Occipital lobe (tissue), 2 donors: ENCODE data around the gene LRRC10B. TPM values are rescaled to one million over a fixed set of nuclear protein-coding genes. Genes with fewer than 3 reads are reported as not detected.

ENCODE experiments used
- DNase-seq: peaks from one replicate; lab custom pipeline; 2025; lab: John Stamatoyannopoulos, UW
- total RNA-seq: library from RNA; depleted of rRNA; stranded (reverse); fragments of >200 nt; gene quantifications from one replicate; pipeline ENCODE4 v1.2.3, GENCODE V29; 2014

The LRRC10B gene
- total RNA-seq, 1 donor from 2014 or later: 3.1 TPM

GRCh38 chr11:61529537-61530225 lies 21.1 kb downstream of the LRRC10B start:
- DNase-seq: no peak

DNA sequence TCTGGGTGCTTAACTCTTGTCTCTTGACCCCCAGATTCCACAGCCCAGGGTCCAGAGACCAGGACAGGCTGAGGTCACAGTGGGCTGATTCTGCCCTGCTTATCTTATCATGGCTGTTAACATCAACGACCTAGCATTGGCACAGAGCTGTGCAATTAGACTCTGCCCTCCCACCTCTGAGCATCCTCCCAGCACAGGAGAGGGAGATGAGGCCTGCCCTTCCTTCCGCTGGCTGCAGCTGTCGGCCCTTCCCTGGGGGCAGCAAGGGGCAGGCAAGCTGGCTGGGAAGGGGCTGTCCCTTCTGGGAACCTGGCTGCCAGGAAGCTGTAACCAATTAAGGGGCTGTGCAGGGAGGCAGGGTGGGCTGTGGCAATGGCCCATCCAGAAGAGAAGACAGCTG lies 22.5 kb downstream of the LRRC10B start:
- no peak for DNase-seq

DNA sequence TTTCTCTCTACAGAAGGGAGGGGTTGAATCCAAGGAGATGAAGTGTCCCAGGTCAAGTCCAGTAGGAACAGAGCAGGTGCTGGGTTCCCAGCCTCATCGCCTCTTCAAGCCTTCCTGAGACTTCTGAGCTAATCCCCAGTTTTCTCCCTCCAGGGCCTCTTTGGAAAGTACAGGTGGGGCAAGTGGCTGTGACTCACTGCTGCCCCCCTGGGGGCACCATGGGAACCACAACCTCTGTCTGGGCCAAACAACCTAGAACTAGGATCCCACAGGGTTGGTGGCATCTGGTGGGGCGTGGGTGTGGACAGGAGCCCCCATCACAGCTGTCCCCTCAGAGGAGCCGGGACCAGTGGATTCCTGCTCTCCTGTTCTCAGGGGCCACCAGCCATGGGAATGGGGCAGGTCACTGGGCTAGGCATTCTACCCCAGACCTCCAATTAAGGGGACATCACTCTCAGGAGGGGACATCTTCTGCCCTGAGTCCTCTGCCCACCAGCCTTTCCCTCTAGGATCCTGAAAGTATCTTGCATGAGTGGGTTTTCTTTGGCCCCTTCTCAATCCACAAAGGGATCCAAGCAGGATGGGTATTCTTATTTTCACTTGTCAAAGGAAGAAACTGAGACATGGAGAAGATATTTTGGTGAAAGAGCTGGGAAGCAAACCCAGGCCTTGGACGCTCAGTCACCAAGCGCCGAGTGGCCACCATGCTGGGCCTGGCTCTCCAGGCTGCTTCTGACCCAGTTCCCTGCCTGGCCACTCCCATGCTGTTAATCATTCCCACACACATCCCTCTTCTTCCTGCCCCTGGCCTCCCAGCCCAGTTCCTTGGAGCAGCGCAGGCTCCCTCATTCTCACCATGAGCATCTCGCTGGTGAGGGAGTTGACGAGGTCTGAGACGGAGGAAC lies 23.8 kb downstream of the LRRC10B start:
- no peak for DNase-seq

DNA sequence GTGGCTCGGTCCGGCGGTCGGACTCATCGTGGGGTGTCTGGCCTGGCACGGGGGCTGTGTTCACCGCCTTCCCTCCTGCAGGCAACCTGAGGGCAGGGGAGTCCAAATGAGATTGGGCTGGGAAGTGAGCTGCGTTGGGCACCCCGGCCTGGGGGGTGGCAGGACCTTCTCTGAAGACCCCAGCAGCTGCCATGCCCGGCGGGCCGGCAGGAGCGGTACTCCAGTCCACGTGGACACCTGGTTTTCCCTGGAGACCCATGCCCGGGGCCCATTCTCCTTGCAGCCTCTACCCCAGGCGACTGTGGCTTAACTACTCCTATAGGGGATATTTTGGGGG lies 24.5 kb downstream of the LRRC10B start:
- no peak for DNase-seq

GRCh38 chr11:61533401-61533800 lies 24.9 kb downstream of the LRRC10B start:
- no peak for DNase-seq

- no peak for DNase-seq
Observed at GRCh38 chr11:61534025-61534932, 25.7 kb downstream of the LRRC10B start.

DNA sequence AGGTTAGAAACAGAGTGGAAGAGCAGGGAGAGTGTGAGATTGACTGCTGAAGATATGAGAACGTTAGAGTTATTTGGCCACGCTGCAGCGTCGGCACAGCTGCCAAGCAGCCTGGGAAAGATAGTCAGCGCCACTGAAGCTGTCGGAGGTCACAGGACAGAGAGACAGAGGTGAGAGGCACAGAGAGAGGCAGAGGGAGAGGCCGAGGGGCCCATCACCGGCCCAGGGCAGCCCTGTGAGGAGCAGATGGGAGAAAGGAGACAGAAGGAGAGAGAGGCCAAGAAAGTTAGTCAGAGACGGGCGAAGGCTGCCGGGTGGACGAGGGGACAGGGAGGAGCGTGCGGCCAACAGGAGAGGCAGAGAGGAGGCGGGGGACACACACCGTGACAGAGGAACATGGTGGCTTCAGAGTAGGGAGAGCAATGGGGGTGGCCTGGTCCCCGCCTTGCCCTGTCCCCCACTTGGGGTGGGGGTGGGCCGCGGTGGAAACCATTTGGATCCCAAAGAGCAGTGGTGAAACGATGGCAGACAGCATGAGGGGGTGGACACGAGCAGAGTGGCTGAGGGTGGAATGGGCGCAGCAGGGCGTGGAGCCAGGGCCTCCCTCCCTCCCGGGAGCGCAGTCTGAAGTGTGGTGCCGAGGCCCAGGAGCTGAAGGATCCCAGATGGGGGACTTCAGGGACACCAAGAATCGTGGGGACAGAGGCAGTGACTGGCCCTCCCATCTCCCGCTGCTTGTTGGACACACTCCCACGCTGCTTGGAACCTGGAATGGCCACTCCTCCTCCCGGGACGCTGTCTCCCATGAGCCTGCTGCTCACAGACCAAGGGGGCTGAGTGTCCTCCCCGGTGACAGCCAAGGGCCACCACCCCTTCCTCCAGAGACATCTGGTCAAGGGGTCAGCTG lies 26.6 kb downstream of the LRRC10B start:
- DNase-seq: no peak

DNA sequence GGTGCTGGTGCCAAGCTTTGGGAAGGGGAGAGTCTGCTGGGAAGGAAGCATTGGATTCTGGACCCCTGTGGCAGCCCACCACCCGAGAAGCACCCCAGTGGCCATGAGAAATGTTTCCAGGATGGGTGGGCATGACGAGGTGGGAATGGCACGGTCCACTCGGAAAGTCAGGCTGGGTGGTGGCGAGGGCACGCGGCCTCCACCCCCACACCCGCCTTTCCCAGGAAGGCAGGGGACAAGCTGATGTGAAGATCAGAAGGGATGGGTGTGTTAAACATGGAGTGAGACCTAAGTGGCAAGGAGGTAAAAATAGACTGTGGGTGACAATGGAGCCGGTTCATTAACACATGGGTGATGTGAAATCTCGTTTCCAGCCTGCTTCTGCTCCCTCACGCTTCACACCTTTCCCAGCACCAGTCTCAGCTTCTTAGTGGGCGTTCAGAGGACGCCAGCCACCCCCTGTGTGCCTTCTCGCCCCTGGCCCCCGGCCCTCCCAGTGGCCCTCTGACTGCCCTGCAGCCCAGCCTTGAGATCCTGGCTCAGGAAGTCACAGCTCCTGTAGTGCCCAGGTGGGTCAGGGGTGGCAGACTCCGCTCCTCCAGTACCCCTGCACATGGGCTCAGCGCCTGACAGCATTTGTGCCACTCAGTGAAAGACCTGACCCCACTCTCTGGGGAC lies 27.6 kb downstream of the LRRC10B start:
- DNase-seq: no peak

- DNase-seq: no peak
Observed at GRCh38 chr11:61536676-61537270, 28.2 kb downstream of the LRRC10B start.

DNA sequence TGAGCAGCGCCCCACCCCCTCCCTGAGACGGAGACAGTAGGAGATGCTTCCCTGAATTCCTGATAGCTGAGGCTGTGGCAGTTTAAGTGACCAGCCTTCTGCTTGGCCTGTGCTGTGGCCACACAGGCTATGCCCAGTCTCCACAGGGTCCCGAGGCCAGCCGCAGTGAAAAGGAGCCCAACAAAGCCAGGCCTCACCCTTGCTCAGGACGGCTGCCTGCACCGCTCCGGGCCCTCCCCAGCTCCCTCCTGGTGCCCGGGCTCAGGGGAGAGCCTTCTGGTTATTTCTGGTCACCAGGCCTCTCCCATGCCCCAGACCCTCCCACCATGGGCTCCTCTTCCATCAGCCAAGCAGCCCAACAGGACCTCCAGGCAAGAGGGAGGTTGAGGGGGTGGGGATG lies 28.8 kb downstream of the LRRC10B start:
- DNase-seq: no peak

DNA sequence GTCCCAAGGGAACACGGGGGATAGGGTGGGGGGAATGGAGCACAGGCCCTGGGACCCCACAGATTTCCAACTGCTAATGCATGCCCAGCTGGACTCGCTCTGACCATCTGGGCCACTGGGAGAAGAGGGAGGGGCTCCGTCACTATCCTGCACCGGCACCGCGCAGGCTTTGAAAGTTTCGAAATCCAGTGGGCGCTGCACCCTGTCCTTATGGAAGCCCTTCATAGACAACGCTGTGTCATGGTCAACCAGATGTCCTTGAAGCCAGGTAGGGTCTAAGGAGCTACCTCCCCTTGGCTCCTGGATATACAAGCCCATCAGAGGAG lies 30.1 kb downstream of the LRRC10B start:
- no peak for DNase-seq

DNA sequence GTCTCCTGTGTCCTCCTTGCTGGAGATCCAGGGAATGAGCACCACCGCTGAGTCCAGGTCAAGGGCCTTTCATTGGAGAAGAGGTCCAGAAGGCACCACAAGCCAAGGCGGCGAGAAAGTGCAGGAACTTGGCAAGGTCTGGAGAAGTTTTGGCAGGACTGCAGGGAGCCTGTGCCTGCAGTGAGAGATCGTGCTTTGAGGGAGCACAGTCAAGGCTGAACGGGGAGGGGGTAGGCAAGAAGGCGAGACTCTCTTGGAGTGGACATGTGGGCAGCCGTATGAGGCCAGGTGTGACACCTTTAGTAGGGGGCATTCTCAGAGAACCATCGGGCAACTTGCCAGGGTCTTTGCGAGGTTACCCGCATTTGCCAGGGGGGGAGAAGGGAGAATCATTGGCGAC lies 30.5 kb downstream of the LRRC10B start:
- DNase-seq: no peak

DNA sequence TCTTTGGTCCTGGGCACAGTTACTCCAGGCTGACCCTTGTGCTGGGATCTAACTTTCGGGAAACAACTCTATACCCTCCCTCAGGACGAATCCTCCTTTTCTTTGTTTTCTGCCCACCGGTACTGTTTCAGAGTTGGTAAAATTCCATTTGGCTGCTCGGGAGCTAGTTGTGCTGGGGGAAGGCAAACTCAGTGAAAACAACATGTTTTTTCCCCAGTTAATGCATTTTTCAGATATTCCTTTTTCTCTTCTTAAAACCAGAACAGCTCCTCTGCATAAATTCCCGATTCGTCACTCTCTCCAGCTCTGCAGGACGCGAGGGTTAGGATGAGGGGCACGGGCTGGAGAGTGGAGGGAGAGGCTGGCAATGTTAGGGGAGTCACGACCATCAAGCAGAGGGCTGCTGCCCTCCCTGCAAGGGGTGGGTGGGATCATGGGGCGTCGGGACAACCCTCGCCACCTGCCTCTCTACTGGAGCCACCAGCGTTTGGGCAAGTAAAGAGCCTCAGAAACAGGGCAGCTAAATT lies 31.3 kb downstream of the LRRC10B start:
- DNase-seq: no peak

DNA sequence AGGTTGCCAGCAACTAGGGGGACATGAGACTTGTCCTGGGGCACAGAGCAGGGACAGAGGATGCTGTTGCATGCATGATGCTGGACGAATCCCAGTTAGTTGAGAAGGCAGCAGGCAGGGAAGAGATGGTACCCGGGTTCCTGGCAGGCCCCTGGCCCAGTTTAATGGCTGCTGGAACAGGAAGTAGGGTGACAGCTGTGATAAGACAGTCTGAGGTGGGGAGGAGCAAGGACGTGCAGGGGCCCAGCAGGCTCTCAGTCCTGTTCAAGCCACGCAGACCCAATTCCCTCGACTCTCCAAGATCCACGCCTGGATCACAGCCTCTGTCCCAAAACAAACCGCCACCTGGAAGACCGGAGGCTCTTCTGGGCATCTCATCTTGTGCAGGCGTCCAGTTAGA lies 32.0 kb downstream of the LRRC10B start:
- DNase-seq: no peak

DNA sequence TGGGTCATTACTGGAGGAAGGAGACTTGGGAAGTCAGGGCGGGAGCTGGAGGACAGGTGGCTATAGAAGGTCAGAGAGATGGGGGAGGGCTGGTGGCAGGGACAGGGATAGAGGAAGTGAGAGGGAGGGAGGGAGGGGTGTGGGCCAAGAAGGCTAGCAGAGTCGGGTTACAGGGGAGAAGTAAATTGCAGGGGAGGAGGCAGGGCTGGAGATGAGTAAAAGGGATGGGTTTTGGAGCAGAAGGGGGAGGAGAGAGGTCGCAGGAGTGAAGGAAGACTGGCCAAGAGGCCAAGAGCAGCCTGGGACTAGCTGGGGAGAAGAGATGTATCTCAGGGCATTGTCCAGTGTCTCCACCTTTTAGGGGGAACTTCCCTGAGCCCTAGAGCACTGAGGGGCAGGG lies 33.0 kb downstream of the LRRC10B start:
- DNase-seq: no peak

- no peak for DNase-seq
Observed at GRCh38 chr11:61542024-61542461, 33.5 kb downstream of the LRRC10B start.

DNA sequence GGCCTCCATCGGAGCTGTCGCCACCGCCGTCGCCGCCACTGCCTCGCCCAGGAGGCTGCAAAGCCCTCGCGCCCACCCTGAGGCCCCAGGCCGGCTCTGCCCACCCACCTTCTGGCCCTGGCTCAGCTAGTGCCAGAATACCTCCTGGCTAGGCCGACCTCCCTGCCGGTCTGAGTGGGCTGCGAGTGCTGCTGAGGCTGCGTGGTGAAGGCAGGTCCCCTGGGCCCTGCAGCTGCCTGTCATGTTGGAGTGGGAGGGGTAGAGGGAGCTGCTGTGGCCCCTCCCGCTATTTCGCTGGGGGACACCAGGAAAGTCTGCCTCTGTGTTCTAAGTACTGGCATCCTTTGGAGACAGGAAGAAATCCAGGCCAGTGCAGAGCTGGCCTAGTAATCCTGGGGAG lies 34.2 kb downstream of the LRRC10B start:
- no peak for DNase-seq

- no peak for DNase-seq
Observed at GRCh38 chr11:61543606-61544306, 35.2 kb downstream of the LRRC10B start.

GRCh38 chr11:61544466-61544865 lies 35.9 kb downstream of the LRRC10B start:
- DNase-seq: no peak
